GM18907 (cell line): ENCODE measurements around the gene TRIM3.
A peak's percentile ranks its signal among the peaks of the same experiment; 100 is the strongest.

Experiments used
- ATAC-seq: cut with Tn5 transposase; IDR thresholded peaks from one replicate; pipeline ENCODE4 v1.9.1; 2021; ENCODE audit warnings: mild to moderate bottlenecking, moderate library complexity; ENCODE audit not compliant: unreplicated experiment

The TRIM3 gene

GRCh38 chr11:6481012-6481923 is 7.5 kb upstream of the TRIM3 start, which contains the start of the genes ARFIP2 and TIMM10B:
TSS of gene ARFIP2 (minus strand) at chr11:6481331. CDS start at chr11:6480421, 910 bp downstream.
TSS of gene TIMM10B (plus strand) at chr11:6481501. CDS start at chr11:6481517, 16 bp downstream.
- peak; percentile 99 for ATAC-seq

GRCh38 chr11:6480299-6480914 is 6.7 kb upstream of the TRIM3 start:
- ATAC-seq: no peak

- no peak for ATAC-seq
Observed at GRCh38 chr11:6476571-6476970, 2.8 kb upstream of the TRIM3 start.

- ATAC-seq: no peak
Observed at GRCh38 chr11:6475936-6476335, 2.2 kb upstream of the TRIM3 start.

- no peak for ATAC-seq
Observed at GRCh38 chr11:6474806-6475500, 1.2 kb upstream of the TRIM3 start.

- ATAC-seq: no peak
Observed at GRCh38 chr11:6474413-6474792, 662 bp upstream of the TRIM3 start.

GRCh38 chr11:6472934-6473333 is 807 bp downstream of the TRIM3 start:
- ATAC-seq: no peak

GRCh38 chr11:6469599-6469998 is 4.1 kb downstream of the TRIM3 start:
- ATAC-seq: no peak

- peak; percentile 74 for ATAC-seq
Observed at GRCh38 chr11:6468712-6469495, 4.8 kb downstream of the TRIM3 start.

- ATAC-seq: no peak
Observed at GRCh38 chr11:6459099-6459450, 14.7 kb downstream of the TRIM3 start.

GRCh38 chr11:6458352-6459098 is 15.2 kb downstream of the TRIM3 start:
- no peak for ATAC-seq

- no peak for ATAC-seq
Observed at GRCh38 chr11:6457581-6458320, 16.0 kb downstream of the TRIM3 start.

GRCh38 chr11:6456361-6457073 is 17.2 kb downstream of the TRIM3 start:
- no peak for ATAC-seq

GRCh38 chr11:6455070-6455469 is 18.7 kb downstream of the TRIM3 start:
- ATAC-seq: no peak

- no peak for ATAC-seq
Observed at GRCh38 chr11:6453152-6453551, 20.6 kb downstream of the TRIM3 start.

GRCh38 chr11:6452219-6452618 is 21.5 kb downstream of the TRIM3 start:
- no peak for ATAC-seq

GRCh38 chr11:6448574-6448973 is 25.2 kb downstream of the TRIM3 start:
- no peak for ATAC-seq

- peak; percentile 81 for ATAC-seq
Observed at GRCh38 chr11:6443269-6444003, 30.3 kb downstream of the TRIM3 start.
